ENCODE data around the gene SERINC2.

DNA sequence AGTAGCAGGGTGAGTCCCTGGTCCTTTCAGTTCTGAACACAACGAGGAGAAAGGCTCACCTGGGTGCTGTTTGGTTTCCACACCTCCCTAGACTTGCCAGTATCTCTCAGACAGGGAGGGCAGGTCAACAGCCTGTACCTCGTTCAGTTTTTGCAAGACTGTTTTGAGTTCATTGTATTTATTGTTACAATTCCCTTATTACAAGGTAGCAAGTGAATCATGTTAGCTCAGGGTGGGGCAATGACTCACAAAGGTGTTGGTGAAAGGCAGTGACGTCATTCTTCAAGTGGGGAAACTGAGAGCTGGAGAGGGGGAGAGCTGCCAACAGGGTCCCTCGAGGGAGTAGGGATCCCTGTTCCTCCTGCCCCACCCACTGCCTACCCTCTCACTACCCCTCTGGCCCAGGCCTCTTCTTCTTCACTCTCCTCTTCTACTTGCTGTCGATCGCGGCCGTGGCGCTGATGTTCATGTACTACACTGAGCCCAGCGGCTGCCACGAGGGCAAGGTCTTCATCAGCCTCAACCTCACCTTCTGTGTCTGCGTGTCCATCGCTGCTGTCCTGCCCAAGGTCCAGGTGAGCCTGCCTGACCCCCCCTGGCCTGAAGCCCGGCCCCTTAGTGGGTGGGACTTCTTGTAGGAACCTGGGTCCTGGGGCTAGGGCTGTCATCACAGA is 13.4 kb downstream of the SERINC2 start:
- TF ChIP-seq POLR2AphosphoS5 (IDR thresholded peaks at IDR 0.05; ENCODE audit: low read depth, low read length) (no peak), HDAC2 (IDR thresholded peaks at IDR 0.05; ENCODE audit: borderline replicate concordance in 1 of 2, low read depth in 2 of 2, low read length in 2 of 2) (no peak), POLR2A (IDR thresholded peaks at IDR 0.05; ENCODE audit: control extremely low read depth in 1 of 2, low read depth in 2 of 2, low read length in 2 of 2) (no peak), CTCF (IDR thresholded peaks at IDR 0.05; ENCODE audit: control extremely low read depth in 1 of 3, insufficient read depth in 1 of 3, low read depth in 1 of 3, low read length in 3 of 3) (no peak)
